IMR-90 (cell line): ENCODE results near the gene PI4KA. TPM values are rescaled to one million over a fixed set of nuclear protein-coding genes. Genes with fewer than 3 reads are reported as not detected.

Experiments
- ATAC-seq: fragments of 200-7000 bp; cut with Tn5 transposase; 2 replicates; pipeline ENCODE4 v1.9.1; 2020; ENCODE audit warnings: low read depth, mild to moderate bottlenecking, moderate library complexity
- BruUV-seq: library from RNA; stranded (reverse); fragments of 400-500 nt; replicated peaks from 2 replicates; lab custom pipeline; 2021; lab: Mats Ljungman, UMichigan
- CTCF ChIA-PET: fragments of 300-600 bp; formaldehyde crosslinking; extraction: SDS; loops from one replicate; lab custom pipeline; 2021; ENCODE audit warnings: antibody characterized with exemption; lab: Yijun Ruan, JAX
- POLR2A ChIA-PET: fragments of 300-600 bp; sonication (Branson Sonifier 250); formaldehyde crosslinking; loops from one replicate; lab custom pipeline; 2022; ENCODE audit warnings: antibody characterized with exemption; ENCODE audit not compliant: unreplicated experiment; lab: Charles Lee
- DNase-seq: peaks from one replicate; pipeline ENCODE4 v3.0.0; 2013
- H2AFZ ChIP-seq: replicated peaks from 2 replicates; pipeline ENCODE3; 2013; ENCODE audit warnings: low read length, mild to moderate bottlenecking; ENCODE audit not compliant: poor library complexity
- H2AK5ac ChIP-seq: 2 replicates; pipeline ENCODE4 v1.6.1; 2013; ENCODE audit warnings: low read depth, low read length, inconsistent platforms
- H2AK9ac ChIP-seq: replicated peaks from 2 replicates; pipeline ENCODE3; 2013; ENCODE audit warnings: mild to moderate bottlenecking, low read depth, low read length, moderate library complexity; ENCODE audit not compliant: poor library complexity
- H2BK120ac ChIP-seq: 2 replicates; pipeline ENCODE4 v1.6.1; 2013; ENCODE audit warnings: low read depth, low read length, inconsistent platforms
- H2BK15ac ChIP-seq: 3 replicates; pipeline ENCODE4 v1.6.1; 2013; ENCODE audit warnings: low read depth, low read length, inconsistent platforms
- H2BK20ac ChIP-seq: 2 replicates; pipeline ENCODE4 v1.6.1; 2013; ENCODE audit warnings: low read depth, mild to moderate bottlenecking, inconsistent platforms, low read length, moderate library complexity
- H2BK5ac ChIP-seq: 2 replicates; pipeline ENCODE4 v1.6.1; 2013; ENCODE audit warnings: mild to moderate bottlenecking, low read depth, low read length, inconsistent platforms; ENCODE audit not compliant: poor library complexity, severe bottlenecking
- H3K14ac ChIP-seq: replicated peaks from 2 replicates; pipeline ENCODE4 v1.6.1; 2013; ENCODE audit warnings: low read depth, low read length, inconsistent platforms
- H3K18ac ChIP-seq: 2 replicates; pipeline ENCODE4 v1.6.1; 2013; ENCODE audit warnings: low read depth, low read length, control low read depth
- H3K23ac ChIP-seq: 2 replicates; pipeline ENCODE4 v1.6.1; 2013; ENCODE audit warnings: low read depth, low read length, inconsistent platforms
- H3K27ac ChIP-seq: 2 replicates; pipeline ENCODE4 v1.5.1; 2013; ENCODE audit warnings: mild to moderate bottlenecking, control low read depth, low read length; ENCODE audit not compliant: insufficient read depth
- H3K27me3 ChIP-seq: 2 replicates; pipeline ENCODE4 v1.6.1; 2013; ENCODE audit warnings: low read length; ENCODE audit not compliant: control insufficient read depth, insufficient read depth
- H3K36me3 ChIP-seq: 2 replicates; pipeline ENCODE4 v1.6.1; 2013; ENCODE audit warnings: low read length, mixed read lengths; ENCODE audit not compliant: control insufficient read depth, insufficient read depth
- H3K4ac ChIP-seq: 2 replicates; pipeline ENCODE4 v1.6.1; 2013; ENCODE audit warnings: low read depth, low read length, inconsistent platforms
- H3K4me1 ChIP-seq: 2 replicates; pipeline ENCODE4 v1.6.1; 2013; ENCODE audit warnings: low read length, mixed read lengths; ENCODE audit not compliant: control insufficient read depth, insufficient read depth
- H3K4me2 ChIP-seq: 2 replicates; pipeline ENCODE4 v1.6.1; 2013; ENCODE audit warnings: low read depth, mild to moderate bottlenecking, control low read depth, low read length, moderate library complexity
- H3K4me3 ChIP-seq: 2 replicates; pipeline ENCODE4 v1.5.1; 2013; ENCODE audit warnings: low read depth, mild to moderate bottlenecking, control low read depth, low read length, moderate library complexity; ENCODE audit not compliant: insufficient read depth
- H3K56ac ChIP-seq: 2 replicates; pipeline ENCODE4 v1.6.1; 2013; ENCODE audit warnings: low read length, inconsistent platforms; ENCODE audit not compliant: insufficient read depth; ENCODE audit errors: extremely low read depth
- H3K79me1 ChIP-seq, 2 experiments: 2 replicates each; pipeline ENCODE4 v1.6.1; 2013; ENCODE audit warnings: low read length in 2 of 2, inconsistent platforms in 1 of 2, low read depth in 1 of 2
- H3K9ac ChIP-seq: 2 replicates; pipeline ENCODE4 v1.6.1; 2013; ENCODE audit warnings: low read depth, low read length, control low read depth
- H3K9me1 ChIP-seq: 2 replicates; pipeline ENCODE4 v1.6.1; 2013; ENCODE audit warnings: low read length, inconsistent platforms; ENCODE audit not compliant: insufficient read depth
- H3K9me3 ChIP-seq: 2 replicates; pipeline ENCODE4 v1.6.1; 2013; ENCODE audit warnings: low read length; ENCODE audit not compliant: control insufficient read depth, insufficient read depth
- H4K20me1 ChIP-seq: 2 replicates; pipeline ENCODE4 v1.6.1; 2013; ENCODE audit warnings: low read length, inconsistent platforms; ENCODE audit not compliant: insufficient read depth
- H4K5ac ChIP-seq: 2 replicates; pipeline ENCODE4 v1.6.1; 2013; ENCODE audit warnings: mild to moderate bottlenecking, low read depth, low read length, control low read depth
- H4K8ac ChIP-seq, 2 experiments: 2 replicates each; pipeline ENCODE4 v1.6.1; 2013; ENCODE audit warnings: low read depth in 2 of 2, low read length in 2 of 2, control low read depth in 1 of 2, inconsistent platforms in 1 of 2
- H4K91ac ChIP-seq: 2 replicates; pipeline ENCODE4 v1.6.1; 2013; ENCODE audit warnings: low read depth, low read length, inconsistent platforms; ENCODE audit not compliant: insufficient read depth
- CEBPB ChIP-seq: IDR thresholded peaks from 2 replicates; pipeline ENCODE4 v1.6.1; 2012; ENCODE audit warnings: low read depth, low read length, improper control_type of control experiment
- CHD1 ChIP-seq: IDR thresholded peaks from 2 replicates; pipeline ENCODE4 v1.6.1; 2012; ENCODE audit warnings: low read depth, low read length, improper control_type of control experiment
- CTCF ChIP-seq: conservative IDR thresholded peaks from 2 replicates; pipeline ENCODE4 v1.5.1; 2012; ENCODE audit warnings: mild to moderate bottlenecking, low read depth, low read length, improper control_type of control experiment
- ELK1 ChIP-seq: fragments of 150-350 bp; IDR thresholded peaks from 2 replicates; pipeline ENCODE4 v1.6.1; 2016; ENCODE audit warnings: low read depth, mild to moderate bottlenecking, low read length, moderate library complexity, borderline replicate concordance
- FOS ChIP-seq: fragments of 150-350 bp; IDR thresholded peaks from 2 replicates; pipeline ENCODE4 v1.6.1; 2016; ENCODE audit warnings: low read depth, low read length
- MAFK ChIP-seq: IDR thresholded peaks from 2 replicates; pipeline ENCODE4 v1.6.1; 2012; ENCODE audit warnings: low read depth, low read length, improper control_type of control experiment
- MAZ ChIP-seq: IDR thresholded peaks from 2 replicates; pipeline ENCODE4 v1.6.1; 2012; ENCODE audit warnings: low read depth, mild to moderate bottlenecking, low read length, improper control_type of control experiment, moderate library complexity, borderline replicate concordance
- MXI1 ChIP-seq: IDR thresholded peaks from 2 replicates; pipeline ENCODE4 v1.6.1; 2012; ENCODE audit warnings: low read depth, mild to moderate bottlenecking, low read length, moderate library complexity, borderline replicate concordance
- POLR2A ChIP-seq: IDR thresholded peaks from 2 replicates; pipeline ENCODE4 v1.6.1; 2012; ENCODE audit warnings: mild to moderate bottlenecking, low read depth, low read length
- RAD21 ChIP-seq: IDR thresholded peaks from 2 replicates; pipeline ENCODE4 v1.6.1; 2012; ENCODE audit warnings: low read length, improper control_type of control experiment
- RFX5 ChIP-seq: IDR thresholded peaks from 2 replicates; pipeline ENCODE4 v1.8.0; 2012; ENCODE audit warnings: low read depth, mild to moderate bottlenecking, low read length, moderate library complexity
- WGBS, 2 experiments: methylation state at CpG; one replicate each; pipeline versions ENCODE4 v1.1.5 to v1.1.7; 2013; ENCODE audit warnings: missing lambda C conversion rate in 2 of 2; ENCODE audit not compliant: insufficient read length in 1 of 2; ENCODE audit errors: extremely low coverage in 2 of 2; 5-methylcytosine and 5-hydroxymethylcytosine counted together
- dilution Hi-C: fragments of 300-500 bp; cut with HindIII; formaldehyde crosslinking; loops from one replicate; pipeline ENCODE4 v1.14.3; 2018; ENCODE audit warnings: low sequenced_read_pairs; ENCODE audit not compliant: unreplicated experiment
- in situ Hi-C: fragments of 300-500 bp; cut with MboI; formaldehyde crosslinking; loops from 3 replicates; pipeline ENCODE4 v1.14.3; 2019; ENCODE audit warnings: low sequenced_read_pairs, inconsistent platforms, mixed read lengths
- intact Hi-C: fragments of 100-400 bp; cut with micrococcal nuclease; formaldehyde crosslinking; loops from 2 replicates; pipeline ENCODE4 v1.10.0; 2022
- polyA plus RNA-seq, 3 experiments: library from polyadenylated mRNA; depleted of rRNA; stranded (reverse); fragments of >200 nt; gene quantifications; 2 replicates each; pipeline ENCODE4 v1.2.3, GENCODE V29; 2012; ENCODE audit warnings: low replicate concordance in 1 of 3
- total RNA-seq: library from RNA; depleted of rRNA; stranded (reverse); fragments of >200 nt; gene quantifications from 2 replicates; pipeline ENCODE4 v1.2.3, GENCODE V29; 2012

Gene PI4KA
- total and polyA plus RNA-seq, 2 of the 4 experiments (the other 2 are of a cell fraction): 16.8 to 35.5 TPM

DNA sequence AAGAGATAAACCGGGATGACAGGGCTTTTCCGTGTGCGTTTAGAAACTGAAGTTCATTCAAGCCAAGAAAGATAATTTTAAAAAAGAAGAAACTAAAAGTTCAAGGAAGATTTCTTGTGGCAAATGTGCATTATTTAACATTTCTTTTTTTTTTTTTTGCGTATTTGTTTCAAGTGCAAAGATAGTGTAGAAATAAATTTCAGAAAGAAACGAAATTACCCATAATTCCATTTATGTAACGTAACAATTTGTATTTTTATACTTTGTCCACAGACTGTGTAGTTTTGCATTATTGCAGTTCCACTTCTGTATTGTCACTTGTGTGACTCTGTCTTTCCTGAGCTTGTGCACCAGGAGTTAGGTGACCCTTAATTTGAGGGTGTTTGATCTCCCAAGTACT lies 24.2 kb upstream of the PI4KA start:
- Histone ChIP-seq H3K4me1 (peaks cover 5% of the 10 kb centered on the region; the same call in 1 of the 2 replicates), H2BK15ac (no peak overlapping the region), H4K8ac (no peak overlapping the region), H2AFZ (no peak overlapping the region), H3K27ac (no peak overlapping the region), H4K20me1 (peaks cover 8% of the 10 kb centered on the region), H3K23ac (no peak overlapping the region), H3K36me3 (peaks cover 28% of the 10 kb centered on the region), H3K18ac (no peak overlapping the region), H3K27me3 (no peaks in the 10 kb centered on the region), H3K9ac (no peak overlapping the region), H4K5ac (no peak overlapping the region), H2AK9ac (peak overlapping the region; percentile 26), H3K56ac (no peak overlapping the region), H3K4me2 (no peak overlapping the region), H4K91ac (no peak overlapping the region), H2AK5ac (no peak overlapping the region), H3K9me3 (no peaks in the 10 kb centered on the region), H3K14ac (no peak overlapping the region), H3K9me1 (no peaks in the 10 kb centered on the region), H2BK20ac (no peak overlapping the region), H3K4ac (no peak overlapping the region), H2BK5ac (no peak overlapping the region), H3K4me3 (no peak overlapping the region), H2BK120ac (no peak overlapping the region), H3K79me1 (peaks cover 0 to 3% of the 10 kb centered on the region in 2 experiments; a peak in 1 of 4 replicates)
- no CpG with 5 or more reads among the region's 6 CpGs for WGBS, 2 experiments
- dilution Hi-C loops: no loop called here
- CTCF ChIA-PET: no interaction called here
- TF ChIP-seq CTCF: no peak
- TF ChIP-seq FOS: no peak
- TF ChIP-seq RAD21: no peak
- no peak for TF ChIP-seq MAFK
- no peak for TF ChIP-seq POLR2A
- no peak for TF ChIP-seq MXI1
- no peak for TF ChIP-seq CHD1
- TF ChIP-seq CEBPB: no peak
- no peak for TF ChIP-seq RFX5
- no peak for TF ChIP-seq ELK1
- no peak for TF ChIP-seq MAZ
- no peak for ATAC-seq
- DNase-seq: no peak
- no TSS peak for BruUV-seq
- POLR2A ChIA-PET: no interaction called here
- intact Hi-C loops: loop anchor here (10.0 kb wide), 1 partner anchor 72 kb away; no protein-coding TSS in a partner anchor
- in situ Hi-C loops: no loop called here
